MM.1S (cell line): ENCODE data around the gene SLC25A20.
"Not testable (repeated sequence)": the region's sequence is repeated elsewhere in the genome, so short reads cannot be mapped to it uniquely, and the experiment has no call there.

Experiments
- DNase-seq: peaks from one replicate; pipeline ENCODE4 v3.0.0-alpha.2; 2015
- H2AFZ ChIP-seq: fragments of 300-600 bp; sonication (generic); 2 replicates; pipeline ENCODE4 v1.6.0; 2016; ENCODE audit warnings: antibody characterized with exemption, low read length
- H3F3A ChIP-seq: fragments of 300-600 bp; sonication (generic); 2 replicates; pipeline ENCODE4 v1.6.1; 2016; ENCODE audit warnings: mild to moderate bottlenecking, antibody characterized with exemption, low read length, moderate library complexity, mixed read lengths; ENCODE audit not compliant: insufficient read depth
- H3K27ac ChIP-seq: fragments of 300-600 bp; sonication (generic); 2 replicates; pipeline ENCODE4 v1.5.1; 2016; ENCODE audit warnings: mild to moderate bottlenecking, low read length
- H3K27me3 ChIP-seq: fragments of 300-600 bp; sonication (generic); replicated peaks from 2 replicates; pipeline ENCODE4 v1.6.0; 2016; ENCODE audit warnings: low read length; ENCODE audit not compliant: insufficient read depth
- H3K36me3 ChIP-seq: fragments of 300-600 bp; sonication (generic); replicated peaks from 2 replicates; pipeline ENCODE4 v1.6.1; 2016; ENCODE audit warnings: mild to moderate bottlenecking, low read length, mixed read lengths; ENCODE audit not compliant: insufficient read depth
- H3K4me1 ChIP-seq: fragments of 300-600 bp; sonication (generic); 2 replicates; pipeline ENCODE4 v1.6.1; 2016; ENCODE audit warnings: low read length, mixed read lengths
- H3K4me2 ChIP-seq: fragments of 300-600 bp; sonication (generic); 2 replicates; pipeline ENCODE4 v1.6.0; 2016; ENCODE audit warnings: low read depth, low read length
- H3K4me3 ChIP-seq: fragments of 300-600 bp; sonication (generic); 2 replicates; pipeline ENCODE4 v1.5.1; 2016; ENCODE audit warnings: low read length, mixed read lengths
- H3K79me2 ChIP-seq: fragments of 300-600 bp; sonication (generic); 2 replicates; pipeline ENCODE4 v1.6.1; 2016; ENCODE audit warnings: mixed run types, low read length, mixed read lengths
- H3K9ac ChIP-seq: fragments of 300-600 bp; sonication (generic); 2 replicates; pipeline ENCODE4 v1.6.1; 2016; ENCODE audit warnings: low read length, mixed read lengths
- H3K9me2 ChIP-seq: fragments of 300-600 bp; sonication (generic); replicated peaks from 2 replicates; pipeline ENCODE4 v1.6.1; 2016; ENCODE audit warnings: mild to moderate bottlenecking, low read length, mixed read lengths; ENCODE audit not compliant: insufficient read depth
- H3K9me3 ChIP-seq: fragments of 300-600 bp; sonication (generic); replicated peaks from 2 replicates; pipeline ENCODE4 v1.6.1; 2016; ENCODE audit warnings: mild to moderate bottlenecking, low read length, mixed read lengths; ENCODE audit not compliant: insufficient read depth
- H4K20me1 ChIP-seq: fragments of 300-600 bp; sonication (generic); 2 replicates; pipeline ENCODE4 v1.6.1; 2016; ENCODE audit warnings: mild to moderate bottlenecking, low read length, moderate library complexity, mixed read lengths; ENCODE audit not compliant: insufficient read depth
- CTCF ChIP-seq: fragments of 300-600 bp; sonication (generic); IDR thresholded peaks from 2 replicates; pipeline ENCODE4 v1.5.1; 2016; ENCODE audit warnings: antibody characterized with exemption, low read length, mixed read lengths
- EZH2 ChIP-seq: fragments of 300-600 bp; sonication (generic); optimal IDR thresholded peaks from 2 replicates; pipeline ENCODE3; 2017; ENCODE audit warnings: low read depth, mild to moderate bottlenecking, antibody characterized with exemption, low read length, mixed read lengths
- EZH2phosphoT487 ChIP-seq: fragments of 300-600 bp; sonication (generic); IDR thresholded peaks from 2 replicates; pipeline ENCODE4 v1.6.1; 2018; ENCODE audit warnings: antibody characterized with exemption, low read length

The SLC25A20 gene

GRCh38 chr3:48827874-48828273 is 70.8 kb downstream of the SLC25A20 start:
- not testable (repeated sequence) for H3K27ac ChIP-seq, H2AFZ ChIP-seq, H4K20me1 ChIP-seq, H3K36me3 ChIP-seq, H3F3A ChIP-seq, H3K4me3 ChIP-seq, H3K9me2 ChIP-seq, H3K27me3 ChIP-seq, H3K9me3 ChIP-seq, H3K4me1 ChIP-seq, H3K4me2 ChIP-seq, H3K9ac ChIP-seq, DNase-seq
- peaks cover 31% of the 10 kb centered on the region for H3K79me2 ChIP-seq

GRCh38 chr3:48826451-48826850 is 72.2 kb downstream of the SLC25A20 start:
- no peaks in the 10 kb centered on the region for H3K9me2 ChIP-seq
- TF ChIP-seq EZH2phosphoT487: no peak
- TF ChIP-seq CTCF: no peak
- TF ChIP-seq EZH2: no peak
- no peak for DNase-seq
- H4K20me1 ChIP-seq: peaks cover 3% of the 10 kb centered on the region; the same call in 1 of the 2 replicates
- H3F3A ChIP-seq: no peaks in the 10 kb centered on the region
- no peaks in the 10 kb centered on the region for H3K4me1 ChIP-seq
- no peaks in the 10 kb centered on the region for H3K27me3 ChIP-seq
- no peak overlapping the region for H3K27ac ChIP-seq
- H2AFZ ChIP-seq: no peak overlapping the region
- no peak overlapping the region for H3K9ac ChIP-seq
- H3K79me2 ChIP-seq: peaks cover 25% of the 10 kb centered on the region; the same call in 1 of the 2 replicates
- H3K4me2 ChIP-seq: no peak overlapping the region
- H3K4me3 ChIP-seq: no peak overlapping the region
- H3K9me3 ChIP-seq: no peaks in the 10 kb centered on the region
- H3K36me3 ChIP-seq: no peaks in the 10 kb centered on the region

DNA sequence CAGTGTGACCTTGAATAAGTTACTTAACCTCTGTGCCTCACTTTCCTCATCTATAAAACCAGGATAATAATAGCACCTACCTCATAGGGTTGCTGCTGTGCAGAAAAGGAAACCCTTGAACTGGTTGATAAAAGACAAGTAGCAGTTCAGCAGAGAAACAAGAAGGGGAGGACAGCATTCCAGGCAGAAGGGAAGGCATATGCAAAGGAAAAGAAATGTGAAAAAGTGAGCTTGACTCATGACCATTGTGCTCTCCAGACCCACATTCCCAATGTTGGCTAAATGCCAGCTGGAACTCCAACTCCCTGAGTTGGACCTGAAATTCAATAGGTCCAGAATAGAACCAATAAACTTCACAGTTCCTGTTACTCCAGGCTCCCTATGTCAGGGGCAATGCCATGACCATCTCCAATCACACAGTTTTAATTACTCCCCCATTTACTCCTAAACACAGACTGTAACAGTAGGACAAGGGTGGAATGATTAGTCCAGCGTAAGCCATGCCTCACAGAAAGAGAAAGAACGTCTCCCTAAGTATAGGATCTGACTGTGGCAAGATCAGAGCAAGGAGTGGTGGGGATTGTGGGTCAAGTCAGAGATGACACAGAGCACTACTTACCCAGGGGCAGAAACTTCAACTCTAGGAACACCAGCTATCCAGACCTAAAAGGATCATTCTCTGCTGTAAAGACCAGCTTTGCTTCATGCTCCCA is 77.9 kb downstream of the SLC25A20 start:
- Histone ChIP-seq H3K9me2 (no peaks in the 10 kb centered on the region), H3K9me3 (no peaks in the 10 kb centered on the region), H3K27me3 (no peaks in the 10 kb centered on the region), H3K4me3 (no peak overlapping the region), H3F3A (no peaks in the 10 kb centered on the region), H3K79me2 (peaks cover 30% of the 10 kb centered on the region; the same call in 1 of the 2 replicates), H3K27ac (no peak overlapping the region), H3K4me2 (no peak overlapping the region), H4K20me1 (no peaks in the 10 kb centered on the region), H2AFZ (no peak overlapping the region), H3K36me3 (no peaks in the 10 kb centered on the region), H3K9ac (no peak overlapping the region), H3K4me1 (no peaks in the 10 kb centered on the region)
- DNase-seq: no peak
- TF ChIP-seq CTCF: no peak
- TF ChIP-seq EZH2phosphoT487: no peak
- TF ChIP-seq EZH2: no peak
